ENCODE measurements around the gene PAH.

GRCh38 chr12:102948941-102949352 is 31.9 kb upstream of the PAH start:
- TF ChIP-seq CTCF (conservative IDR thresholded peaks at IDR 0.05; ENCODE audit: low read depth, low read length) (peak; percentile 92), EZH2 (IDR thresholded peaks at IDR 0.05; ENCODE audit: borderline replicate concordance, low read depth, low read length, poor library complexity, severe bottlenecking) (no peak)
